MCF 10A (cell line): ENCODE data around the gene GPC5. TPM values are rescaled to one million over a fixed set of nuclear protein-coding genes. Genes with fewer than 3 reads are reported as not detected.

ENCODE experiments used
- BruUV-seq: library from RNA; stranded (reverse); fragments of 400-500 nt; replicated peaks from 2 replicates; lab custom pipeline; 2021; lab: Mats Ljungman, UMichigan
- CTCF ChIA-PET: fragments of 300-600 bp; sonication (Branson Sonifier 250); formaldehyde crosslinking; extraction: SDS; loops from one replicate; lab custom pipeline; 2021; ENCODE audit warnings: antibody characterized with exemption, inconsistent platforms; lab: Yijun Ruan, JAX
- POLR2A ChIA-PET: fragments of 300-600, 350-650 bp; sonication (Branson Sonifier 250); formaldehyde crosslinking; extraction: SDS; loops from one replicate; lab custom pipeline; 2020; ENCODE audit warnings: antibody characterized with exemption, inconsistent platforms; lab: Yijun Ruan, JAX
- DNase-seq: peaks from one replicate; pipeline ENCODE4 v3.0.0-alpha.2; 2018; ENCODE audit not compliant: unreplicated experiment
- H3K27ac Mint-ChIP-seq: one replicate; pipeline ENCODE4 v1.8.0; 2022; ENCODE audit warnings: mild to moderate bottlenecking, low read depth, mixed read lengths; ENCODE audit not compliant: unreplicated experiment
- H3K27me3 Mint-ChIP-seq: one replicate; pipeline ENCODE4 v1.8.0; 2022; ENCODE audit warnings: mixed read lengths; ENCODE audit not compliant: insufficient read depth, unreplicated experiment
- H3K36me3 Mint-ChIP-seq: one replicate; pipeline ENCODE4 v1.8.0; 2022; ENCODE audit warnings: mild to moderate bottlenecking, moderate library complexity, mixed read lengths; ENCODE audit not compliant: insufficient read depth, unreplicated experiment
- H3K4me1 Mint-ChIP-seq: one replicate; pipeline ENCODE4 v1.8.0; 2022; ENCODE audit warnings: mixed read lengths; ENCODE audit not compliant: insufficient read depth, unreplicated experiment
- H3K4me3 Mint-ChIP-seq: one replicate; pipeline ENCODE4 v1.8.0; 2022; ENCODE audit warnings: mild to moderate bottlenecking, moderate library complexity, mixed read lengths; ENCODE audit not compliant: unreplicated experiment
- H3K9me3 Mint-ChIP-seq: one replicate; pipeline ENCODE4 v1.8.0; 2022; ENCODE audit warnings: mixed read lengths; ENCODE audit not compliant: unreplicated experiment
- intact Hi-C: fragments of 100-400 bp; cut with micrococcal nuclease; formaldehyde crosslinking; loops from 2 replicates; pipeline ENCODE4 v1.14.1; 2022
- total RNA-seq: library from RNA; stranded (reverse); gene quantifications from 2 replicates; pipeline ENCODE4 v1.2.3, GENCODE V29; 2022
- TF ChIP-seq, protein P1 (sequence below): fragments of 200-600 bp; IDR thresholded peaks from one replicate; pipeline ENCODE4 v1.8.0; 2022; ENCODE audit warnings: antibody characterized with exemption, mild to moderate bottlenecking; ENCODE audit not compliant: unreplicated experiment

Gene GPC5
- total RNA-seq, 1 experiment from 2014 or later: not detected

GRCh38 chr13:91580749-91581148, 182.3 kb downstream of the GPC5 start:
- no peaks in the 10 kb centered on the region for H3K9me3 Mint-ChIP-seq
- DNase-seq: no peak
- no peaks in the 10 kb centered on the region for H3K4me1 Mint-ChIP-seq
- ChIA-PET POLR2A (no interaction called here), CTCF (no interaction called here)
- intact Hi-C loops: no loop called here
- no TSS peak for BruUV-seq
- no peak overlapping the region for H3K27ac Mint-ChIP-seq
- TF ChIP-seq, protein P1, sequence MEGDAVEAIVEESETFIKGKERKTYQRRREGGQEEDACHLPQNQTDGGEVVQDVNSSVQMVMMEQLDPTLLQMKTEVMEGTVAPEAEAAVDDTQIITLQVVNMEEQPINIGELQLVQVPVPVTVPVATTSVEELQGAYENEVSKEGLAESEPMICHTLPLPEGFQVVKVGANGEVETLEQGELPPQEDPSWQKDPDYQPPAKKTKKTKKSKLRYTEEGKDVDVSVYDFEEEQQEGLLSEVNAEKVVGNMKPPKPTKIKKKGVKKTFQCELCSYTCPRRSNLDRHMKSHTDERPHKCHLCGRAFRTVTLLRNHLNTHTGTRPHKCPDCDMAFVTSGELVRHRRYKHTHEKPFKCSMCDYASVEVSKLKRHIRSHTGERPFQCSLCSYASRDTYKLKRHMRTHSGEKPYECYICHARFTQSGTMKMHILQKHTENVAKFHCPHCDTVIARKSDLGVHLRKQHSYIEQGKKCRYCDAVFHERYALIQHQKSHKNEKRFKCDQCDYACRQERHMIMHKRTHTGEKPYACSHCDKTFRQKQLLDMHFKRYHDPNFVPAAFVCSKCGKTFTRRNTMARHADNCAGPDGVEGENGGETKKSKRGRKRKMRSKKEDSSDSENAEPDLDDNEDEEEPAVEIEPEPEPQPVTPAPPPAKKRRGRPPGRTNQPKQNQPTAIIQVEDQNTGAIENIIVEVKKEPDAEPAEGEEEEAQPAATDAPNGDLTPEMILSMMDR: no peak
- no peaks in the 10 kb centered on the region for H3K27me3 Mint-ChIP-seq
- no peak overlapping the region for H3K4me3 Mint-ChIP-seq
- no peaks in the 10 kb centered on the region for H3K36me3 Mint-ChIP-seq

DNA sequence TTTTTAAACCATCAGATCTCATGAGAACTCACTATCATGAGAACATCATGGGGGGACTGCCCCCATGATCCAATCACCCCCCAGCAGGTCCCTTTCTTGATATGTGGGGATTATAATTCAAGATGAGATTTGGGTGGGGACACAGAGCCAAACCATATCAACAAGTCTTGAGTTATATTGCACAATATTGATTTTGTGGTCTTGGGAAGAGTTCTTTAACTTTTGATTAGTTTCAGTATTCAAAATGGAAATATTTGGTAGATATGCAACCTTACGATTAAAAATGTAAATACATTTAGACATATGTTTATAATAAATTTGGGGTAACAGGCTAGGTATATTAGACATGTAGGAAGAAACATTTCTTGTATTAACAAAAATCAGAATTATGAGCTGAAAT, 188.2 kb downstream of the GPC5 start:
- TF ChIP-seq, protein P1: no peak
- Mint-ChIP-seq H3K36me3 (no peaks in the 10 kb centered on the region), H3K27ac (no peak overlapping the region), H3K9me3 (no peaks in the 10 kb centered on the region), H3K27me3 (peaks cover 39% of the 10 kb centered on the region), H3K4me1 (no peaks in the 10 kb centered on the region), H3K4me3 (no peak overlapping the region)
- ChIA-PET CTCF (interaction anchor here (0.6 to 0.7 kb wide), 2 partner anchors 103 to 145 kb away, joined by 3 read pairs; no protein-coding TSS in a partner anchor), POLR2A (no interaction called here)
- DNase-seq: no peak
- BruUV-seq: no TSS peak
- intact Hi-C loops: no loop called here

GRCh38 chr13:91588541-91588940, 190.1 kb downstream of the GPC5 start:
- CTCF ChIA-PET: no interaction called here

DNA sequence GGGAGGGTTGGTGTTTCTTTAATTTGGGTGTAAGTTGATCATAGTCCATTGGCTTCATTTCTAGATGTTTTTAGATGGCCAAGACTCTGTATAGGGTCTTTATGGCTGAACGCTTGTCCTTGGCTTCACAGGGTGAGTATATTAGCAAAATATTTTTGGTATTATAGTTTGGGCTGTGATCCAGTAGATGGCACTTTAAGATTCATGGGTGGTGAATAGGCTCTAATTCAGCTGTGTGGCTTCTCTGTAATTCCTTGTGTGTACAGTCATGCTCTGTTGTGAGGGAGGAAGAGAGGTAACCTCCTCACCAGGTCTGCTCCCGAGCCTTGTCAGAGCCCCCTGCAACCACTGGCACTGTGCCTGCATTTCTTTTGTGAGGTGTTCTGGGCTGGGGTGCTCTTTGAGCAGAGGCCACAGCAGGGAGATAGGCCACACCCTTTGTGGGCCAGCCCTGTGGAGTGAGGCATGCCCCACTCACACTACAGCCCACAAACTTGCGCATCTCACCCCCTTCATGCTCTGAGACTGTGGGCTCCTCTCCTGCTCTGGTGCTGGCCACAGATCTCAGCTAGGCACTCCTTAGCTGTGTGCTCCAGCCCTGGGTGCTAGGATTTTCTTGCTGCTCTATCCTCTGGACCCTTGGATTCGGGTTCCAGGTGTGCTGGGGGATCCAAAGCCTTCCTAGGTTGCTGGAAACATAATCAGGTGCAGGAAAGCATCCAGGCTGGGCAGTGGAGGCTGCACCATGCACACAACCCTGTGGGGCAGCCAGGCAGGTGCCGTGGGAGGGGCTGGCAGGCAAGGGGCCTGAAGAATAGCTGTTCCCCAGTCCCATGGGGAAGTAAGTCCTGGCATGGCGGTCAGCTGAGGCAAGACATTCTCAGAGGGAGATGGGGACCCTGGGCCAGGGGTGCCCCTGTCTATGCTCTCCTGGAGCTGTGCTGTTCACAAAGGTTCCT, 193.9 kb downstream of the GPC5 start:
- CTCF ChIA-PET: interaction anchor here (0.7 to 0.9 kb wide), 2 partner anchors 243 to 251 kb away, joined by 3 to 4 read pairs; no protein-coding TSS in a partner anchor
- intact Hi-C loops: loop anchor here (5.0 kb wide), 1 partner anchor 130 kb away; no protein-coding TSS in a partner anchor
- H3K9me3 Mint-ChIP-seq: no peaks in the 10 kb centered on the region
- H3K4me1 Mint-ChIP-seq: no peaks in the 10 kb centered on the region
- no peak for DNase-seq
- H3K4me3 Mint-ChIP-seq: no peak overlapping the region
- POLR2A ChIA-PET: no interaction called here
- H3K36me3 Mint-ChIP-seq: no peaks in the 10 kb centered on the region
- TF ChIP-seq, protein P1: no peak
- BruUV-seq: no TSS peak
- no peak overlapping the region for H3K27ac Mint-ChIP-seq
- H3K27me3 Mint-ChIP-seq: peaks cover 45% of the 10 kb centered on the region

More at GRCh38 chr13:91588541-91588940, 190.1 kb downstream of the GPC5 start:
- POLR2A ChIA-PET: no interaction called here
- Mint-ChIP-seq H3K27me3 (peaks cover 45% of the 10 kb centered on the region), H3K27ac (no peak overlapping the region), H3K36me3 (no peaks in the 10 kb centered on the region), H3K9me3 (no peaks in the 10 kb centered on the region), H3K4me1 (no peaks in the 10 kb centered on the region), H3K4me3 (no peak overlapping the region)
- TF ChIP-seq, protein P1: no peak
- intact Hi-C loops: no loop called here
- BruUV-seq: no TSS peak
- no peak for DNase-seq
